Astrocyte (in vitro differentiated cells and primary cell): ENCODE results near the gene BPIFA3. TPM values are rescaled to one million over a fixed set of nuclear protein-coding genes. Genes with fewer than 3 reads are reported as not detected.

ENCODE experiments used
- DNase-seq: peaks from one replicate; pipeline ENCODE4 v3.0.0-alpha.2; 2010; ENCODE audit warnings: low read depth
- FAIRE-seq: peaks from 2 replicates; lab custom pipeline; 2011; peaks lifted over from hg19 to GRCh38; lab: Jason Lieb, UNC
- H2AFZ ChIP-seq: 2 replicates; pipeline ENCODE4 v1.6.0; 2012; ENCODE audit warnings: low read depth, low read length, inconsistent platforms
- H3K27ac ChIP-seq: 2 replicates; pipeline ENCODE4 v1.5.1; 2011; ENCODE audit warnings: low read depth, low read length, inconsistent platforms
- H3K27me3 ChIP-seq: 2 replicates; pipeline ENCODE4 v1.6.0; 2011; ENCODE audit warnings: low read length, inconsistent platforms; ENCODE audit not compliant: insufficient read depth
- H3K36me3 ChIP-seq: 2 replicates; pipeline ENCODE4 v1.5.1; 2011; ENCODE audit warnings: low read length, inconsistent platforms; ENCODE audit not compliant: insufficient read depth
- H3K4me1 ChIP-seq: 2 replicates; pipeline ENCODE4 v1.5.1; 2011; ENCODE audit warnings: low read length, inconsistent platforms; ENCODE audit not compliant: insufficient read depth
- H3K4me2 ChIP-seq: 2 replicates; pipeline ENCODE4 v1.6.0; 2012; ENCODE audit warnings: low read length, inconsistent platforms
- H3K4me3 ChIP-seq: 2 replicates; pipeline ENCODE4 v1.5.1; 2011; ENCODE audit warnings: low read depth, mild to moderate bottlenecking, low read length, inconsistent platforms; ENCODE audit not compliant: insufficient read depth
- H3K79me2 ChIP-seq: 2 replicates; pipeline ENCODE4 v1.6.0; 2012; ENCODE audit warnings: mild to moderate bottlenecking, low read length, inconsistent platforms; ENCODE audit not compliant: insufficient read depth
- H3K9ac ChIP-seq: 2 replicates; pipeline ENCODE4 v1.6.0; 2012; ENCODE audit warnings: mild to moderate bottlenecking, low read length, inconsistent platforms
- H3K9me3 ChIP-seq: 2 replicates; pipeline ENCODE4 v1.5.1; 2012; ENCODE audit warnings: low read depth, mild to moderate bottlenecking, low read length, inconsistent platforms; ENCODE audit not compliant: insufficient read depth
- H4K20me1 ChIP-seq: 2 replicates; pipeline ENCODE4 v1.6.0; 2012; ENCODE audit warnings: low read length, inconsistent platforms; ENCODE audit not compliant: insufficient read depth
- H3K27ac Mint-ChIP-seq: one replicate; pipeline ENCODE4 v1.8.0; 2021; ENCODE audit warnings: mild to moderate bottlenecking, mixed read lengths; ENCODE audit not compliant: unreplicated experiment
- H3K27me3 Mint-ChIP-seq: one replicate; pipeline ENCODE4 v1.8.0; 2021; ENCODE audit warnings: low read depth, mixed read lengths; ENCODE audit not compliant: unreplicated experiment
- H3K36me3 Mint-ChIP-seq: one replicate; pipeline ENCODE4 v1.8.0; 2021; ENCODE audit warnings: low read depth, mixed read lengths; ENCODE audit not compliant: unreplicated experiment
- H3K4me1 Mint-ChIP-seq: one replicate; pipeline ENCODE4 v1.8.0; 2021; ENCODE audit warnings: low read depth, mixed read lengths; ENCODE audit not compliant: unreplicated experiment
- H3K4me3 Mint-ChIP-seq: one replicate; pipeline ENCODE4 v1.8.0; 2021; ENCODE audit warnings: mild to moderate bottlenecking, moderate library complexity, mixed read lengths; ENCODE audit not compliant: unreplicated experiment
- H3K9me3 Mint-ChIP-seq: one replicate; pipeline ENCODE4 v1.8.0; 2021; ENCODE audit warnings: mild to moderate bottlenecking, mixed read lengths; ENCODE audit not compliant: unreplicated experiment
- CTCF ChIP-seq: IDR thresholded peaks from 2 replicates; pipeline ENCODE4 v1.5.1; 2011; ENCODE audit warnings: low read depth, mild to moderate bottlenecking, inconsistent platforms, low read length, moderate library complexity; ENCODE audit not compliant: insufficient read depth
- EZH2 ChIP-seq: IDR thresholded peaks from 2 replicates; pipeline ENCODE4 v1.6.1; 2012; ENCODE audit warnings: mild to moderate bottlenecking, low read length, inconsistent platforms; ENCODE audit not compliant: insufficient read depth
- total RNA-seq: library from RNA; stranded (reverse); gene quantifications from 2 replicates; pipeline ENCODE4 v1.2.1, GENCODE V29; 2021

BPIFA3 gene
- total RNA-seq, 1 donor from 2014 or later = not detected

GRCh38 chr20:33255005-33255404, 37.9 kb downstream of the BPIFA3 start:
- DNase-seq = no peak
- Mint-ChIP-seq H3K4me1 (no peaks in the 10 kb centered on the region), H3K27ac (no peak overlapping the region), H3K36me3 (no peaks in the 10 kb centered on the region), H3K27me3 (peaks cover 9% of the 10 kb centered on the region), H3K4me3 (no peak overlapping the region), H3K9me3 (peaks cover 1% of the 10 kb centered on the region)
- H3K27me3 ChIP-seq = peaks cover 3% of the 10 kb centered on the region
- no peak overlapping the region for H3K4me2 ChIP-seq
- H2AFZ ChIP-seq = no peak overlapping the region
- no peak overlapping the region for H3K4me3 ChIP-seq
- no peaks in the 10 kb centered on the region for H3K79me2 ChIP-seq
- H4K20me1 ChIP-seq = no peaks in the 10 kb centered on the region
- no peak overlapping the region for H3K9ac ChIP-seq
- H3K36me3 ChIP-seq = no peaks in the 10 kb centered on the region
- H3K27ac ChIP-seq = no peak overlapping the region
- H3K9me3 ChIP-seq = no peaks in the 10 kb centered on the region
- no peak for FAIRE-seq
- TF ChIP-seq CTCF (no peak), EZH2 (no peak)
- no peaks in the 10 kb centered on the region for H3K4me1 ChIP-seq

- TF ChIP-seq EZH2 (no peak), CTCF (no peak)
- Mint-ChIP-seq H3K4me1 (no peaks in the 10 kb centered on the region), H3K36me3 (no peaks in the 10 kb centered on the region), H3K9me3 (no peaks in the 10 kb centered on the region), H3K4me3 (no peak overlapping the region), H3K27ac (no peak overlapping the region), H3K27me3 (peaks cover 12% of the 10 kb centered on the region)
- Histone ChIP-seq H4K20me1 (no peaks in the 10 kb centered on the region), H3K27ac (no peak overlapping the region), H3K4me3 (no peak overlapping the region), H3K4me2 (no peak overlapping the region), H3K79me2 (no peaks in the 10 kb centered on the region), H3K36me3 (no peaks in the 10 kb centered on the region), H3K9ac (no peak overlapping the region), H3K9me3 (no peaks in the 10 kb centered on the region), H2AFZ (no peak overlapping the region), H3K27me3 (peaks cover 3% of the 10 kb centered on the region), H3K4me1 (no peaks in the 10 kb centered on the region)
- no peak for DNase-seq
- FAIRE-seq = no peak
Measured at GRCh38 chr20:33257237-33257636, 40.1 kb downstream of the BPIFA3 start.

- no peaks in the 10 kb centered on the region for H3K36me3 Mint-ChIP-seq
- Histone ChIP-seq H3K36me3 (no peaks in the 10 kb centered on the region), H3K4me2 (no peak overlapping the region), H3K4me1 (no peaks in the 10 kb centered on the region), H3K27me3 (peaks cover 3% of the 10 kb centered on the region), H3K27ac (no peak overlapping the region), H3K4me3 (no peak overlapping the region), H4K20me1 (no peaks in the 10 kb centered on the region), H3K9me3 (no peaks in the 10 kb centered on the region), H2AFZ (no peak overlapping the region), H3K79me2 (no peaks in the 10 kb centered on the region), H3K9ac (no peak overlapping the region)
- TF ChIP-seq EZH2 (no peak), CTCF (no peak)
- DNase-seq (no peak), FAIRE-seq (no peak)
- no peak overlapping the region for H3K4me3 Mint-ChIP-seq
- no peaks in the 10 kb centered on the region for H3K9me3 Mint-ChIP-seq
- H3K27ac Mint-ChIP-seq = no peak overlapping the region
- no peaks in the 10 kb centered on the region for H3K4me1 Mint-ChIP-seq
- peaks cover 15% of the 10 kb centered on the region for H3K27me3 Mint-ChIP-seq
Measured at GRCh38 chr20:33259371-33259770, 42.2 kb downstream of the BPIFA3 start.
